ENCODE measurements around the gene ACAP3.

The ACAP3 gene

DNA sequence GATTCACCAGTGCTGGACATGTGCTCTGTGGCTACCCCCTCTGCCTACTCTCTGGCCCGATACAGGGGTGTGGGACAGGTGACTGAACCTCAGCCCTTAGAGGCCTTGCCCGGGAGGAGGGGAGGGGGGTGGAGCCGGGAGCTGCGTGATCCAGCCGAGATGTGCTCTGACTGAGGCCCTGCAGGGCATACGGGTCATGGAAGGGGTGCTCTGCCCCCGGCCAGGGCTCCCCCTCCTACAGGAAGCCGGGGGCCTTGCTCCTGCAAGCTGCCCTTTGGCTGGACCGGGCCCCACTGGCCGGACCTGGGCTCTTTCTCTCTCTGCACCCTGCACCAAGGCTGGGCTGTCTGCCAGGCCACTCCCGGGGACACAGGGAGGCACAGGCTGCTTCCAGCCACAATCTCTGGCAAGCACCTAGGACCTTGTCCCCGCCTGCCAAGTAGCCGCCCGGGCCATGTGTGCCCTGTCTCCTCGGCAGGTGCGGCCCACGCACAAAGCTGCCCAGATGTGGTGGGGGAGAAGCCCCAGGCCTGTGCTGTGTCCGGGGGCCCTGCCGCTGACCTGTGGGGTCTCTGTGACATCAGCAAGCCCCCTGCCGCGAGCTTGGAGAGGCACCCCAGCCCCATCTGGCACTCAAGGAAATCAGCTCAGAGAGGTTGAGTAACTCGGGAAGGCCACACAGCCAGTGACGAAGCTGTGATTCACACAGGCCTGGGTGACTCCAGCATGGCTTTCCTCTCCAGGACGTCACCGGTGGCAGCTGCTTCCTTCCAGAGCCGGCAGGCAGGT is 26.0 kb downstream of the ACAP3 start:
- Histone ChIP-seq H3K4me1 (ENCODE audit: control insufficient read depth in 1 of 2, insufficient read depth in 1 of 2, low read depth in 1 of 2, low read length in 1 of 2) (no peaks in the 10 kb centered on the region), H3K36me3 (no peaks in the 10 kb centered on the region), H3K27ac (no peak overlapping the region), H3K4me3 (ENCODE audit: low read depth in 1 of 2, low read length in 1 of 2) (no peak overlapping the region), H3K27me3 (peaks cover 4% of the 10 kb centered on the region), H3K9me3 (no peaks in the 10 kb centered on the region)
- TF ChIP-seq, protein P1, sequence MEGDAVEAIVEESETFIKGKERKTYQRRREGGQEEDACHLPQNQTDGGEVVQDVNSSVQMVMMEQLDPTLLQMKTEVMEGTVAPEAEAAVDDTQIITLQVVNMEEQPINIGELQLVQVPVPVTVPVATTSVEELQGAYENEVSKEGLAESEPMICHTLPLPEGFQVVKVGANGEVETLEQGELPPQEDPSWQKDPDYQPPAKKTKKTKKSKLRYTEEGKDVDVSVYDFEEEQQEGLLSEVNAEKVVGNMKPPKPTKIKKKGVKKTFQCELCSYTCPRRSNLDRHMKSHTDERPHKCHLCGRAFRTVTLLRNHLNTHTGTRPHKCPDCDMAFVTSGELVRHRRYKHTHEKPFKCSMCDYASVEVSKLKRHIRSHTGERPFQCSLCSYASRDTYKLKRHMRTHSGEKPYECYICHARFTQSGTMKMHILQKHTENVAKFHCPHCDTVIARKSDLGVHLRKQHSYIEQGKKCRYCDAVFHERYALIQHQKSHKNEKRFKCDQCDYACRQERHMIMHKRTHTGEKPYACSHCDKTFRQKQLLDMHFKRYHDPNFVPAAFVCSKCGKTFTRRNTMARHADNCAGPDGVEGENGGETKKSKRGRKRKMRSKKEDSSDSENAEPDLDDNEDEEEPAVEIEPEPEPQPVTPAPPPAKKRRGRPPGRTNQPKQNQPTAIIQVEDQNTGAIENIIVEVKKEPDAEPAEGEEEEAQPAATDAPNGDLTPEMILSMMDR (IDR thresholded peaks at IDR 0.05): no peak

DNA sequence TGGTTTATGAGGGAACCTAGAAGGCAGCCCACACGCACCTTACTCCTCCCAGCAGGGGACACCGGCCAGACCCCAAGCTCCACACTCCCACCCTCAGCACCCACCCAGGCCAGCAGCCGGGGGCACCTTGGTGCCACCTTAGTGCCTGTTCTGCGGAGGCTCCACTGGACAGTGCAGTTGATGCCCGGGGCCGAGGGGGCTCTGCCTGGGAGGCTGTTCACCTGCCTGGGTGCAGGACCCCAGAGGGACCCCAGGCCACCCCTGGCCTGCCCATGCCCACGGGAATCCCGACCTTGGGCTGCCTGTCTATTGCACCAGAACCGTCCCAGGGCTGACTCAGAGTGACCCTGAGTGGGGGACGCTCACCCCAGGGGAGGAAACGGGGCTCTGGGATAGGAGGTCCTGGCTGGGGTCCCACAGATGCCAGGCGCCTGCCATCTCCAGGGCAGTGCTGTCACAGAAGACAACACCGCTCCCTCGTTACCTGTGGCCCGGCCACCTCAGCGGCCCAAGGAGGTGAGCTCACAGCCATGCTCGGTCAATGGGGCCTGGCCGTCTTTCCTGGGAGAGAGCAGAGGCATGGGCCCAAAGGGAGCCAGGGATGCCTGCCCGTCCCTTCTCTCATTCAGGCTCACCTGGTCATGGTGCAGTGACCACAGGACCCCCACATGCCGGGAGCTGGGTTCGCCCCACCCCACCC is 26.8 kb downstream of the ACAP3 start:
- TF ChIP-seq, protein P1 (IDR thresholded peaks at IDR 0.05): no peak
- H3K27ac ChIP-seq: no peak overlapping the region
- H3K27me3 ChIP-seq: no peaks in the 10 kb centered on the region
- H3K36me3 ChIP-seq: no peaks in the 10 kb centered on the region
- no peaks in the 10 kb centered on the region for H3K9me3 ChIP-seq
- no peaks in the 10 kb centered on the region for H3K4me1 ChIP-seq (ENCODE audit: control insufficient read depth in 1 of 2, insufficient read depth in 1 of 2, low read depth in 1 of 2, low read length in 1 of 2)
- H3K4me3 ChIP-seq (ENCODE audit: low read depth in 1 of 2, low read length in 1 of 2): no peak overlapping the region

DNA sequence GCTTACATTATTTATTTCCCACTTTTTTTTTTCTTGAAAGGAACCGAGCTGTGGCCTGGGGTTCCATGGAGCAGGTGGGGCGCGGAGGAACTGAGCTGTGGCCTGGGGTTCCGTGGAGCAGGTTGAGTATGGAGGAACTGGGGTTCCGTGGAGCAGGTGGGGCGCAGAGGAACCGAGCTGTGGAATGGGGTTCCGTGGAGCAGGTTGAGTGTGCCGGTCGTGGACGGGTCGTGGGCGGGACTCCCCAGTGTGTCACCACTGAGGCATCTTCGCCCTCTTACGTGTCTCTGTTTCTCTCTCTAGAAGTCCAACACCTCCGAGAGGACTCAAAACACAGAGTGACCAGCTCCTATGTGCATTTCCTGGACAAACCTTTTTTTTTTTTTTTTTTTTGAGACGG is 28.7 kb downstream of the ACAP3 start:
- TF ChIP-seq, protein P1 (IDR thresholded peaks at IDR 0.05): no peak
- Histone ChIP-seq H3K27me3 (no peaks in the 10 kb centered on the region), H3K9me3 (no peaks in the 10 kb centered on the region), H3K36me3 (no peaks in the 10 kb centered on the region), H3K4me1 (ENCODE audit: control insufficient read depth in 1 of 2, insufficient read depth in 1 of 2, low read depth in 1 of 2, low read length in 1 of 2) (peaks cover 6 to 7% of the 10 kb centered on the region in 2 experiments), H3K4me3 (ENCODE audit: low read depth in 1 of 2, low read length in 1 of 2) (no peak overlapping the region), H3K27ac (no peak overlapping the region)

DNA sequence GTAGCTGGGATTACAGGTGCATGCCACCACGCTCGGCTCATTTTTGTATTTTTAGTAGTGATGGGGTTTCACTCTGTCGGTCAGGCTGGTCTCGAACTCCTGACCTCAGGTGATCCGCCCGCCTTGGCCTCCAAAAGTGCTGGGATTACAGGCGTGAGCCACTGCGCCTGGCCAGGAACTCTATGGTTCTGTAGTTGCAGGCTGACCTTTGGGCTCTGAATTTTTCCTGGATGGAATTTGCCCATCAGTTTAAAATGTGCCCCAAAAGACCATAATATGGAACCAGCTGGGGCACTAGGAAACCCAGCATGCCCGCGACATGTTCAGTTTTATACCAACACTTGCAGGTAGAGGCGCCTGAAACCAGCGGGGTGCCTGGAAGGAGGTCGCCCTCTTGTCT is 29.1 kb downstream of the ACAP3 start:
- H3K4me3 ChIP-seq (ENCODE audit: low read depth in 1 of 2, low read length in 1 of 2): no peak overlapping the region
- H3K27me3 ChIP-seq: no peaks in the 10 kb centered on the region
- TF ChIP-seq, protein P1 (IDR thresholded peaks at IDR 0.05): no peak
- H3K9me3 ChIP-seq: no peaks in the 10 kb centered on the region
- H3K27ac ChIP-seq: no peak overlapping the region
- peaks cover 6 to 7% of the 10 kb centered on the region in 2 experiments for H3K4me1 ChIP-seq (ENCODE audit: control insufficient read depth in 1 of 2, insufficient read depth in 1 of 2, low read depth in 1 of 2, low read length in 1 of 2)
- no peaks in the 10 kb centered on the region for H3K36me3 ChIP-seq

DNA sequence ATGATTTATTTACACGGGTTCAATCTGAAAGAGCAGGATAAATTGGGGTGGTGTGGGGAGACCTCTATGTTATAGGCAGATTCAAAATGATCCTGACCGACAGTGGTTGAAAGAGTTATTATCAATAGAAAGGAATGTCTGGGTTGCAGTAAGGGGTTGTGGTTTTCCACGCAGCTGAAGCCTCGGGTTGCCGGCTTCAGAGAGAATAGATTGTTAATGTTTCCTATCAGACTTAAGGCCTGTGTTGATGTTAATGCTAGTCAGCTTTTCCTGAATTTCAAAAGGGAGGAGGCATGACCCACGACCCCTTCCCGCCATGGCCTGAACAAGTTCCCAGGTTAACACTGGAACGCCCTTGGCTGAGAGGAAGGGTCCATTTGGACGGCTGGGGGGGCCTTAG is 31.9 kb downstream of the ACAP3 start:
- Histone ChIP-seq H3K27ac (no peak overlapping the region), H3K9me3 (no peaks in the 10 kb centered on the region), H3K4me1 (ENCODE audit: control insufficient read depth in 1 of 2, insufficient read depth in 1 of 2, low read depth in 1 of 2, low read length in 1 of 2) (peaks cover 25 to 28% of the 10 kb centered on the region in 2 experiments), H3K27me3 (no peaks in the 10 kb centered on the region), H3K4me3 (ENCODE audit: low read depth in 1 of 2, low read length in 1 of 2) (no peak overlapping the region), H3K36me3 (peaks cover 7% of the 10 kb centered on the region)
- TF ChIP-seq, protein P1 (IDR thresholded peaks at IDR 0.05): no peak
